ENCODE measurements around the gene RYR1.
A peak's percentile ranks its signal among the peaks of the same experiment; 100 is the strongest.

RYR1 gene

GRCh38 chr19:38453596-38453995 lies 20.1 kb downstream of the RYR1 start:
- H3K4me3 ChIP-seq (ENCODE audit: low read depth, low read length) = no peak overlapping the region
- no peak for DNase-seq (ENCODE audit: low read depth)
- TF ChIP-seq CTCF (IDR thresholded peaks at IDR 0.05; ENCODE audit: low read depth, low read length) (no peak), MYC (IDR thresholded peaks at IDR 0.05; ENCODE audit: low read depth, low read length) (no peak), POLR2A (IDR thresholded peaks at IDR 0.05; ENCODE audit: extremely low read depth, insufficient read length) (no peak)
- TF ChIP-seq, protein P1, sequence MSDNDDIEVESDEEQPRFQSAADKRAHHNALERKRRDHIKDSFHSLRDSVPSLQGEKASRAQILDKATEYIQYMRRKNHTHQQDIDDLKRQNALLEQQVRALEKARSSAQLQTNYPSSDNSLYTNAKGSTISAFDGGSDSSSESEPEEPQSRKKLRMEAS (IDR thresholded peaks at IDR 0.05; ENCODE audit: low read depth, low read length) = no peak

GRCh38 chr19:38455031-38455430 lies 21.5 kb downstream of the RYR1 start:
- peak; percentile 32 for DNase-seq (ENCODE audit: low read depth)
- H3K4me3 ChIP-seq (ENCODE audit: low read depth, low read length) = no peak overlapping the region
- TF ChIP-seq, protein P1 (IDR thresholded peaks at IDR 0.05; ENCODE audit: low read depth, low read length) = no peak

- no peak for DNase-seq (ENCODE audit: low read depth)
- TF ChIP-seq CTCF (IDR thresholded peaks at IDR 0.05; ENCODE audit: low read depth, low read length) = no peak
- TF ChIP-seq MYC (IDR thresholded peaks at IDR 0.05; ENCODE audit: low read depth, low read length) = no peak
- TF ChIP-seq POLR2A (IDR thresholded peaks at IDR 0.05; ENCODE audit: extremely low read depth, insufficient read length) = no peak
- TF ChIP-seq, protein P1 (IDR thresholded peaks at IDR 0.05; ENCODE audit: low read depth, low read length) = no peak
- H3K4me3 ChIP-seq (ENCODE audit: low read depth, low read length) = no peak overlapping the region
Measured at GRCh38 chr19:38457202-38457601, 23.7 kb downstream of the RYR1 start.

- no peak overlapping the region for H3K4me3 ChIP-seq (ENCODE audit: low read depth, low read length)
- TF ChIP-seq, protein P1 (IDR thresholded peaks at IDR 0.05; ENCODE audit: low read depth, low read length) = no peak
- TF ChIP-seq POLR2A (IDR thresholded peaks at IDR 0.05; ENCODE audit: extremely low read depth, insufficient read length) (no peak), MYC (IDR thresholded peaks at IDR 0.05; ENCODE audit: low read depth, low read length) (no peak), CTCF (IDR thresholded peaks at IDR 0.05; ENCODE audit: low read depth, low read length) (no peak)
- no peak for DNase-seq (ENCODE audit: low read depth)
Measured at GRCh38 chr19:38457690-38458405, 24.4 kb downstream of the RYR1 start.

DNA sequence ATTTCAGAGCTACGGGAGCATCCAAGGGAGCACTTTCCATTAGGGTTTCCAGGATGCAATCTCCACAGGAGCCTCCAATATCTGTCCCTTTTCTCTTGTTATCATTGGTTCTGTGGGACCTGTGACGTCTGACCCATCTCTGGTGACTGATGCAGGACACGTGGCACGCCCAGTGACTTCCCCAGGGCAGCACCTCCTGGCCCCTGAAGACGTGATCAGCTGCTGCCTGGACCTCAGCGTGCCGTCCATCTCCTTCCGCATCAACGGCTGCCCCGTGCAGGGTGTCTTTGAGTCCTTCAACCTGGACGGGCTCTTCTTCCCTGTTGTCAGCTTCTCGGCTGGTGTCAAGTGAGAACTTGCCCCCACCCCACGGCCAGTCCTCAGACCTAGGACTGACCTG lies 25.5 kb downstream of the RYR1 start:
- TF ChIP-seq MYC (IDR thresholded peaks at IDR 0.05; ENCODE audit: low read depth, low read length) (no peak), POLR2A (IDR thresholded peaks at IDR 0.05; ENCODE audit: extremely low read depth, insufficient read length) (no peak), CTCF (IDR thresholded peaks at IDR 0.05; ENCODE audit: low read depth, low read length) (no peak)
- TF ChIP-seq, protein P1 (IDR thresholded peaks at IDR 0.05; ENCODE audit: low read depth, low read length) = no peak
- DNase-seq (ENCODE audit: low read depth) = no peak
- H3K4me3 ChIP-seq (ENCODE audit: low read depth, low read length) = no peak overlapping the region

- DNase-seq (ENCODE audit: low read depth) = no peak
Measured at GRCh38 chr19:38463365-38463764, 29.9 kb downstream of the RYR1 start.

More at GRCh38 chr19:38463365-38463764, 29.9 kb downstream of the RYR1 start:
- no peak for TF ChIP-seq POLR2A (IDR thresholded peaks at IDR 0.05; ENCODE audit: extremely low read depth, insufficient read length)
- TF ChIP-seq, protein P1 (IDR thresholded peaks at IDR 0.05; ENCODE audit: low read depth, low read length) = no peak
- no peak for TF ChIP-seq CTCF (IDR thresholded peaks at IDR 0.05; ENCODE audit: low read depth, low read length)
- TF ChIP-seq MYC (IDR thresholded peaks at IDR 0.05; ENCODE audit: low read depth, low read length) = no peak
- H3K4me3 ChIP-seq (ENCODE audit: low read depth, low read length) = no peak overlapping the region
